Loucy (cell line): ENCODE measurements around the gene TBATA.

Experiments used
- H2AFZ ChIP-seq: fragments of 200-600 bp; sonication (generic); 2 replicates; pipeline ENCODE4 v1.6.0; 2016; ENCODE audit warnings: antibody characterized with exemption, mild to moderate bottlenecking, low read length, moderate library complexity
- H3F3A ChIP-seq: fragments of 200-600 bp; 2 replicates; pipeline ENCODE4 v1.6.0; 2016; ENCODE audit warnings: antibody characterized with exemption, low read depth, mild to moderate bottlenecking
- H3K27me3 ChIP-seq: fragments of 200-600 bp; sonication (generic); 2 replicates; pipeline ENCODE4 v1.6.1; 2014; ENCODE audit warnings: low read length, mild to moderate bottlenecking; ENCODE audit not compliant: insufficient read depth, poor library complexity, severe bottlenecking
- H3K36me3 ChIP-seq: fragments of 200-600 bp; sonication (generic); 2 replicates; pipeline ENCODE4 v1.6.1; 2016; ENCODE audit warnings: low read length; ENCODE audit not compliant: insufficient read depth
- H3K4me1 ChIP-seq: fragments of 200-600 bp; sonication (generic); 2 replicates; pipeline ENCODE4 v1.5.1; 2014; ENCODE audit warnings: low read length, mild to moderate bottlenecking; ENCODE audit not compliant: insufficient read depth, poor library complexity, severe bottlenecking
- H3K4me2 ChIP-seq: fragments of 200-600 bp; sonication (generic); 2 replicates; pipeline ENCODE4 v1.6.0; 2014; ENCODE audit warnings: antibody characterized with exemption, low read length, low read depth, mild to moderate bottlenecking; ENCODE audit not compliant: poor library complexity, severe bottlenecking
- H3K4me3 ChIP-seq: fragments of 200-600 bp; sonication (generic); 2 replicates; pipeline ENCODE4 v1.5.1; 2014; ENCODE audit warnings: low read length, mild to moderate bottlenecking, mixed read lengths; ENCODE audit not compliant: poor library complexity, severe bottlenecking
- H3K79me2 ChIP-seq: fragments of 200-600 bp; sonication (generic); 2 replicates; pipeline ENCODE4 v1.6.1; 2014; ENCODE audit warnings: low read length; ENCODE audit not compliant: insufficient read depth
- H3K9ac ChIP-seq: fragments of 200-600 bp; sonication (generic); 2 replicates; pipeline ENCODE4 v1.6.0; 2014; ENCODE audit warnings: mild to moderate bottlenecking, low read depth, low read length, moderate library complexity; ENCODE audit not compliant: poor library complexity, severe bottlenecking
- H3K9me2 ChIP-seq: fragments of 200-600 bp; sonication (generic); replicated peaks from 2 replicates; pipeline ENCODE4 v1.6.1; 2016; ENCODE audit warnings: low read depth, low read length, mixed read lengths
- H3K9me3 ChIP-seq: fragments of 200-600 bp; sonication (generic); 2 replicates; pipeline ENCODE4 v1.6.1; 2014; ENCODE audit warnings: mild to moderate bottlenecking, antibody characterized with exemption, low read length, low read depth; ENCODE audit not compliant: insufficient read depth
- H4K20me1 ChIP-seq: fragments of 200-600 bp; sonication (generic); 2 replicates; pipeline ENCODE4 v1.6.0; 2014; ENCODE audit warnings: antibody characterized with exemption, low read length, mild to moderate bottlenecking; ENCODE audit not compliant: insufficient read depth, poor library complexity, severe bottlenecking
- CTCF ChIP-seq: fragments of 200-600 bp; sonication (generic); conservative IDR thresholded peaks from 2 replicates; pipeline ENCODE4 v1.5.1; 2014; ENCODE audit warnings: mild to moderate bottlenecking, antibody characterized with exemption, low read length
- EZH2phosphoT487 ChIP-seq: fragments of 200-600 bp; IDR thresholded peaks from 2 replicates; pipeline ENCODE4 v1.6.1; 2018; ENCODE audit warnings: antibody characterized with exemption, mild to moderate bottlenecking, moderate library complexity, borderline replicate concordance

TBATA gene

GRCh38 chr10:70748305-70748704, 36.9 kb downstream of the TBATA start:
- Histone ChIP-seq H3K27me3 (no peaks in the 10 kb centered on the region), H3K4me1 (no peaks in the 10 kb centered on the region), H3K9me3 (no peaks in the 10 kb centered on the region), H3K9me2 (no peaks in the 10 kb centered on the region), H3K4me2 (no peak overlapping the region), H3F3A (no peaks in the 10 kb centered on the region), H3K36me3 (no peaks in the 10 kb centered on the region), H2AFZ (no peak overlapping the region), H3K9ac (no peak overlapping the region), H4K20me1 (no peaks in the 10 kb centered on the region), H3K79me2 (no peaks in the 10 kb centered on the region), H3K4me3 (no peak overlapping the region)
- TF ChIP-seq EZH2phosphoT487 (no peak), CTCF (no peak)

GRCh38 chr10:70747192-70747965, 37.8 kb downstream of the TBATA start:
- H3K4me1 ChIP-seq, result no peaks in the 10 kb centered on the region
- H3F3A ChIP-seq, result no peaks in the 10 kb centered on the region
- no peaks in the 10 kb centered on the region for H3K79me2 ChIP-seq
- no peaks in the 10 kb centered on the region for H3K27me3 ChIP-seq
- H3K4me2 ChIP-seq, result no peak overlapping the region
- no peak overlapping the region for H3K4me3 ChIP-seq
- no peaks in the 10 kb centered on the region for H3K36me3 ChIP-seq
- no peak overlapping the region for H3K9ac ChIP-seq
- no peaks in the 10 kb centered on the region for H3K9me3 ChIP-seq
- TF ChIP-seq EZH2phosphoT487 (no peak), CTCF (no peak)
- H2AFZ ChIP-seq, result no peak overlapping the region
- H3K9me2 ChIP-seq, result no peaks in the 10 kb centered on the region
- no peaks in the 10 kb centered on the region for H4K20me1 ChIP-seq

GRCh38 chr10:70745555-70745954, 39.6 kb downstream of the TBATA start:
- H3K79me2 ChIP-seq, result no peaks in the 10 kb centered on the region
- no peaks in the 10 kb centered on the region for H3K4me1 ChIP-seq
- H3K4me3 ChIP-seq, result no peak overlapping the region
- TF ChIP-seq CTCF (no peak), EZH2phosphoT487 (no peak)
- no peaks in the 10 kb centered on the region for H3K9me3 ChIP-seq
- no peak overlapping the region for H3K9ac ChIP-seq
- H3K4me2 ChIP-seq, result no peak overlapping the region
- no peaks in the 10 kb centered on the region for H3K27me3 ChIP-seq
- no peaks in the 10 kb centered on the region for H3K9me2 ChIP-seq
- no peak overlapping the region for H2AFZ ChIP-seq
- no peaks in the 10 kb centered on the region for H3F3A ChIP-seq
- H4K20me1 ChIP-seq, result no peaks in the 10 kb centered on the region
- no peaks in the 10 kb centered on the region for H3K36me3 ChIP-seq
